NCI-H460 (cell line): ENCODE measurements around the gene ZBTB39. TPM values are rescaled to one million over a fixed set of nuclear protein-coding genes. Genes with fewer than 3 reads are reported as not detected.

Source experiments
- DNase-seq: peaks from one replicate; pipeline ENCODE4 v3.0.0-alpha.2; 2016; ENCODE audit warnings: low read depth; ENCODE audit errors: extremely low read depth
- total RNA-seq: library from RNA; depleted of rRNA; stranded (reverse); fragments of >200 nt; shearing (Covaris generic); gene quantifications from 2 replicates; pipeline ENCODE4 v1.2.3, GENCODE V29; 2014; rRNA removed

ZBTB39 gene
- total RNA-seq, 1 experiment from 2014 or later: 10.3 TPM

- no peak for DNase-seq
These were observed 54.6 kb downstream of the ZBTB39 start for GRCh38 chr12:56951582-56952339.

GRCh38 chr12:56948881-56949280 lies 57.5 kb downstream of the ZBTB39 start:
- DNase-seq: no peak

Other genes with a start within 250 kb of the ZBTB39 start
- 0.40 and 0.43 TPM in 2 replicates for gene HSD17B6, start 243.2 kb downstream of the ZBTB39 start, total RNA-seq
- not detected in 2 replicates for gene SDR9C7, start 72.1 kb downstream of the ZBTB39 start, total RNA-seq
- 0.05 TPM in 1 of 2 replicates, not detected in the other for gene RDH16, start 48.9 kb downstream of the ZBTB39 start, total RNA-seq
- gene TAC3, start 10.0 kb upstream of the ZBTB39 start, total RNA-seq: not detected in 2 replicates
- not detected in 2 replicates for gene MYO1A, start 43.6 kb upstream of the ZBTB39 start, total RNA-seq
- 22.8 and 23.6 TPM in 2 replicates for gene NEMP1, start 72.2 kb upstream of the ZBTB39 start, total RNA-seq
- gene NAB2, start 82.6 kb upstream of the ZBTB39 start, total RNA-seq: 16.3 and 19.6 TPM in 2 replicates
- 51.3 and 68.8 TPM in 2 replicates for gene STAT6, start 104.8 kb upstream of the ZBTB39 start, total RNA-seq
- 3.1 and 5.5 TPM in 2 replicates for gene LRP1, start 121.9 kb upstream of the ZBTB39 start, total RNA-seq
- not detected in 2 replicates for gene LRP1-AS, start 141.1 kb upstream of the ZBTB39 start, total RNA-seq
- gene NXPH4, start 210.2 kb upstream of the ZBTB39 start, total RNA-seq: 9.7 and 10.7 TPM in 2 replicates
- gene SHMT2, start 223.2 kb upstream of the ZBTB39 start, total RNA-seq: 373 and 409 TPM in 2 replicates
- gene STAC3, start 244.6 kb upstream of the ZBTB39 start, total RNA-seq: 0.57 and 0.58 TPM in 2 replicates